Cardiac atrium fibroblast (primary cell): ENCODE data around the gene KRTAP19-3. TPM values are rescaled to one million over a fixed set of nuclear protein-coding genes. Genes with fewer than 3 reads are reported as not detected.

ENCODE experiments used
- total RNA-seq: library from RNA; depleted of rRNA; stranded (reverse); fragments of >200 nt; gene quantifications from 2 replicates; pipeline ENCODE4 v1.2.3, GENCODE V29; 2015

KRTAP19-3 gene
- not detected in 2 replicates for total RNA-seq

DNA sequence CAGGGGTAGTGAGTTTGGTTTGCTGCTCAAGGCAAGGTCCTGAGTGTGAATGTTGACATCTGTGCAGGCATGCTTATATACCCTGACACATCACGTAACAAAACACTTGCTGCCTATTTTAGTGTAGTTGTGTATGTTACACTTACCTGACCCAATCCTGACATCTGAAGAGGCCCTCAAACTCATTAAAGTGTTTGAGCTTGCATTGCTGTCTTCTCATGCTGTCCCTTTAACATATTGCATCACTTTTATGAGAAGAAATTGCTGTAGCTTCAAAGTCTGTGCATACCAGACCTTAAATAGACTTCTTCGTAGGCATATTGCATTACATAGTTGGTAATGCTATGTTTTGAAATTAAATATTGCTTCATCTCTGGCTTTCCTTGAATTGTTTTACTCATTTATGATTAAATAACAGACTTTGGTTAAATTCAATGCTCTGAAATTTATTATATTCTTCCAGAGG lies at the start of gene KRTAP19-3:
Gene KRTAP19-3 (minus strand): TSS at position 51 of the 466 bp plus-strand sequence. CDS start 56 bp downstream, outside the sequence.

GRCh38 chr21:30502041-30502440 lies 10.2 kb upstream of the KRTAP19-3 start, which contains the start of gene KRTAP19-5:
Gene KRTAP19-5 (minus strand): TSS chr21:30502141. CDS start chr21:30502090, 51 bp downstream.

DNA sequence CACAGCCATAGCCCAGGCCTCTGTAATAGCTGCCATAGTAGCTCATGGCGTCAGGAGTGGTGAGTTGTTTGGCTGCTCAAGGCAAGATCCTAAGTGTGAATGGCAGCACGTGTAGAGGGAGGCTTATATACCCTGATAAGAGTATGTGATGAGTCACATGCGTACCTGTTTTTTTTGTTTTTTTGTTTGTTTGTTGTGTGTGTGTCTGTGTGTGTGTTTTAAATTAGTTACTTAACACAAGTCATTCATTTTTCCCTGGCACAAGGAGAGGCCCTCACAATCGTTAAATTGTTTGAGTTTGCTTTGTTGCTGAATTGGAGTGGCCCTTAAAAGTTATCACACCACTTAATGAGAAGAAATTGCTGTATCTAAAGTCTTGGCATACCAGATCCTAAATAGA lies 5.3 kb upstream of the KRTAP19-3 start, which contains the start of gene KRTAP19-4:
Gene KRTAP19-4 (minus strand): TSS at position 101 of the 400 bp plus-strand sequence. CDS start 55 bp downstream, at position 46.

DNA sequence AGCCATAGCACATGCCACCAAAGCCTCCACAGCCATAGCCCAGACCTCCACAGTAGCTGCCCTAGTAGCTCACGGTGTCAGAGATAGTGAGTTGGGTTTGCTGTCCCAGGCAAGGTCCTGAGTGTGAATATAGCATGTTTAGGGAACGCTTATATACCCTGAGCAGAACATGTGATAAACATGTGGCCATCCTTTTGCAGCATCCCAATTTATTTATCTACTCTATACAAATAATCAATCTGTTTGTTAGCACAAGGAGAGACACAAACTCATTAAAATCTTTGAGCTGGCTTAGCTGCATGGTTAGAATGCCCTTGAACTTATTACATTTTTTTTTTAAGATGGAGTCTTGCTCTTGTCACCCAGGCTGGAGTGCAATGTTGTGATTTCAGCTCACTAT lies 4.5 kb downstream of the KRTAP19-3 start, which contains the start of gene KRTAP19-2:
Gene KRTAP19-2 (minus strand): TSS at position 101 of the 400 bp plus-strand sequence. CDS start 88 bp downstream, at position 13.

GRCh38 chr21:30480145-30480544 lies 11.7 kb downstream of the KRTAP19-3 start, which contains the start of gene KRTAP19-1:
Gene KRTAP19-1 (minus strand): TSS chr21:30480367. CDS start chr21:30480317, 50 bp downstream.

Other genes with a start within 250 kb of the KRTAP19-3 start
- not detected in 2 replicates for gene KRTAP24-1, start 209.1 kb downstream of the KRTAP19-3 start, total RNA-seq
- gene KRTAP25-1, start 202.5 kb downstream of the KRTAP19-3 start, total RNA-seq = not detected in 2 replicates
- not detected in 2 replicates for gene KRTAP26-1, start 171.7 kb downstream of the KRTAP19-3 start, total RNA-seq
- not detected in 2 replicates for gene KRTAP27-1, start 154.3 kb downstream of the KRTAP19-3 start, total RNA-seq
- gene KRTAP23-1, start 143.4 kb downstream of the KRTAP19-3 start, total RNA-seq = not detected in 2 replicates
- gene KRTAP13-2, start 119.7 kb downstream of the KRTAP19-3 start, total RNA-seq = not detected in 2 replicates
- not detected in 2 replicates for gene KRTAP13-1, start 96.0 kb downstream of the KRTAP19-3 start, total RNA-seq
- not detected in 2 replicates for gene KRTAP13-3, start 66.1 kb downstream of the KRTAP19-3 start, total RNA-seq
- not detected in 2 replicates for gene KRTAP13-4, start 61.8 kb downstream of the KRTAP19-3 start, total RNA-seq
- not detected in 2 replicates for gene KRTAP15-1, start 51.7 kb downstream of the KRTAP19-3 start, total RNA-seq
- gene KRTAP19-1, start 11.6 kb downstream of the KRTAP19-3 start, total RNA-seq = not detected in 2 replicates
- gene KRTAP19-2, start 4.6 kb downstream of the KRTAP19-3 start, total RNA-seq = not detected in 2 replicates
- not detected in 2 replicates for gene KRTAP19-4, start 5.2 kb upstream of the KRTAP19-3 start, total RNA-seq
- not detected in 2 replicates for gene KRTAP19-5, start 10.1 kb upstream of the KRTAP19-3 start, total RNA-seq
- gene KRTAP19-6, start 49.9 kb upstream of the KRTAP19-3 start, total RNA-seq = not detected in 2 replicates
- not detected in 2 replicates for gene KRTAP19-7, start 69.3 kb upstream of the KRTAP19-3 start, total RNA-seq
- not detected in 2 replicates for gene KRTAP22-2, start 98.4 kb upstream of the KRTAP19-3 start, total RNA-seq
- not detected in 2 replicates for gene KRTAP6-3, start 100.4 kb upstream of the KRTAP19-3 start, total RNA-seq
- not detected in 2 replicates for gene KRTAP6-2, start 106.9 kb upstream of the KRTAP19-3 start, total RNA-seq
- not detected in 2 replicates for gene KRTAP22-1, start 109.1 kb upstream of the KRTAP19-3 start, total RNA-seq
- gene KRTAP6-1, start 121.9 kb upstream of the KRTAP19-3 start, total RNA-seq = not detected in 2 replicates
- gene KRTAP20-1, start 124.4 kb upstream of the KRTAP19-3 start, total RNA-seq = not detected in 2 replicates
- not detected in 2 replicates for gene KRTAP20-4, start 128.6 kb upstream of the KRTAP19-3 start, total RNA-seq
- gene KRTAP20-2, start 143.2 kb upstream of the KRTAP19-3 start, total RNA-seq = not detected in 2 replicates
- not detected in 2 replicates for gene KRTAP20-3, start 150.9 kb upstream of the KRTAP19-3 start, total RNA-seq
- gene KRTAP21-3, start 226.8 kb upstream of the KRTAP19-3 start, total RNA-seq = not detected in 2 replicates